Activated CD8-positive, alpha-beta memory T cell treated with anti-CD3 and anti-CD28 coated beads for 36 hours (primary cell): Measurements from ENCODE around the gene KCTD19. TPM values are rescaled to one million over a fixed set of nuclear protein-coding genes. Genes with fewer than 3 reads are reported as not detected.

Source experiments
- CTCF ChIA-PET: fragments of 350-600 bp; sonication (Branson Sonifier 250); formaldehyde crosslinking; loops from one replicate; lab custom pipeline; 2021; ENCODE audit warnings: antibody characterized with exemption; lab: Charles Lee
- POLR2A ChIA-PET: fragments of 350-600 bp; sonication (Branson Sonifier 250); formaldehyde crosslinking; loops from one replicate; lab custom pipeline; 2021; ENCODE audit warnings: antibody characterized with exemption; lab: Charles Lee
- total RNA-seq, 2 experiments: library from RNA; stranded (reverse); gene quantifications; one replicate each; pipeline ENCODE4 v1.2.3, GENCODE V29; 2021

Gene KCTD19
- total RNA-seq, 2 experiments from 2014 or later = 1.4 to 1.5 TPM

- POLR2A ChIA-PET = no interaction called here
- CTCF ChIA-PET = no interaction called here
Observed at GRCh38 chr16:67252609-67253497, 73.7 kb downstream of the KCTD19 start.

DNA sequence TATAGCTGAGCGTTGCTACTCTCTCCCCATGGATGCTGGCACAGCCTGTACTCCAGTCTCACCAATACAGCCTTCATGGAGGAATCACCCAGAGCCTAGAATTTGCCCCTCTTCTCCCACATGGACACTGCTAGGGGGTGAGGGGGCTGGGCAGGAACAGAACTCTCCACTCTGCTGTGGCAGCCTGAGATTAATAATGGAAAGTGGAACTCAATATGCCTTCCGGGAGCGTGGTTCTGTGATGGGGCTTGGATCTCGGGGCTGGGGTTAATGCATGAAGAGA lies 76.6 kb downstream of the KCTD19 start:
- POLR2A ChIA-PET = interaction anchor here (0.6 kb wide), 1 partner anchor 241 kb away, joined by 3 read pairs; no protein-coding TSS in a partner anchor
- CTCF ChIA-PET = interaction anchor here (1.6 kb wide), 1 partner anchor 14 kb away, joined by 5 read pairs; no protein-coding TSS in a partner anchor

DNA sequence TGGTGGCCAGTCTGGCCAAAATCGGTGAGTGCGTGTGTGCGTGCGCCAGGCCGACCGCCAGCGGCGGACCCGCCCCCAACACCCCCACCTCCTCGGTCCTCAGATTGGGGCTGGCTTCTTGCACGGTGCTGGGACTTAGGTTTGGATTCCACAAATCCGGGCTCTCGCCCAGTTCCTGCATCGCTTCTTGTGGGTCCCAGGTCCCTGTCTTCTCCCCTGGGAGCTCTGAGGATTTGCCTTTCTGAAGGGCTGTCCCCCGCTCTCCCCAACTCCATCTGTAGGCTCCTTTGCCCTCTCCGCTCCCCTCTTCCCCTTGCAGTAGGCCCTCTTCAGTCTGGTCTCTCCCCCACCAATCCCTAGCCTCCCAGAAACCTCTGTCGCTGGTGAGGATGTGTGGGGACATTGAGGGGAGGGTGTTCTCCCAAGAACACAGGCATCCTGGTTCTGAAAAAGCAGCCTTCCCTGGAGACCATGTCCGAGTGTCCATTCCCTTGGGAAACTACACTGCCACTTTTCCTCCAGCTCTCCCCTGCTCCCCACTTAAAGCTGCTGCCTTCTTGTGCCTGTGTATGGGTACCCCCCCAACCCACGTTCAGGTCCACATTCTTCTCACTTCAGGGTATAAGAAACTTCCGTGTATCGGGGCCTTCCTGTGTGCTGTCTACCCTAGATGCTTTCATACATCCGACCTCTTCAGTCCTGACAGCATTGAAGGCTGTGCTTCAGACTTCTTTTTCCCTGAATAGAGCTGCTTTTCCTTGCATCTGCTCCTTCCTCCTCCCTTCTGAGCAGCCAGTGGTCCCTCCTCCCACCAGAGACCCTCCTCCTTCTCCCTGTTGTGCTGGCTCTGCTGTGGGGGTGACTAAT lies 77.1 kb downstream of the KCTD19 start:
- POLR2A ChIA-PET = interaction anchor here (0.6 to 2.2 kb wide), 4 partner anchors 11 to 241 kb away, joined by 3 to 5 read pairs (median 3); no protein-coding TSS in a partner anchor
- CTCF ChIA-PET = interaction anchor here (0.6 to 2.3 kb wide), 5 partner anchors 10 to 221 kb away, joined by 3 to 7 read pairs (median 5); no protein-coding TSS in a partner anchor

- CTCF ChIA-PET = interaction anchor here (0.6 to 6.9 kb wide), 7 partner anchors 11 to 222 kb away, joined by 3 to 30 read pairs (median 5); partner anchors contain the start of gene TMEM208
- POLR2A ChIA-PET = interaction anchor here (0.6 to 2.2 kb wide), 5 partner anchors 10 to 21 kb away, joined by 3 to 10 read pairs (median 3); partner anchors contain the start of gene TMEM208
Observed at GRCh38 chr16:67248401-67249177, 78.0 kb downstream of the KCTD19 start, which contains the start of gene SLC9A5. Gene SLC9A5, plus strand, starts transcription at chr16:67248979. Its CDS starts 36 bp downstream, at chr16:67249015.

- ChIA-PET CTCF (interaction anchor here (1.1 to 6.9 kb wide), 4 partner anchors 12 to 63 kb away, joined by 5 to 30 read pairs (median 7); partner anchors contain the start of gene TMEM208), POLR2A (interaction anchor here (0.6 to 2.2 kb wide), 3 partner anchors 11 to 21 kb away, joined by 3 to 10 read pairs (median 5); partner anchors contain the start of gene TMEM208)
Observed at GRCh38 chr16:67248073-67248400, 78.5 kb downstream of the KCTD19 start.

GRCh38 chr16:67247192-67248072 lies 79.1 kb downstream of the KCTD19 start, which contains the start of gene FHOD1:
Gene FHOD1, minus strand, starts transcription at chr16:67247481. Its CDS starts 71 bp downstream, at chr16:67247410.
- ChIA-PET CTCF (interaction anchor here (0.7 to 6.9 kb wide), 6 partner anchors 15 to 67 kb away, joined by 3 to 30 read pairs (median 6); partner anchors contain the start of gene TMEM208), POLR2A (interaction anchor here (0.6 to 2.2 kb wide), 3 partner anchors 18 to 72 kb away, joined by 3 to 10 read pairs (median 5); partner anchors contain the start of gene TMEM208)

DNA sequence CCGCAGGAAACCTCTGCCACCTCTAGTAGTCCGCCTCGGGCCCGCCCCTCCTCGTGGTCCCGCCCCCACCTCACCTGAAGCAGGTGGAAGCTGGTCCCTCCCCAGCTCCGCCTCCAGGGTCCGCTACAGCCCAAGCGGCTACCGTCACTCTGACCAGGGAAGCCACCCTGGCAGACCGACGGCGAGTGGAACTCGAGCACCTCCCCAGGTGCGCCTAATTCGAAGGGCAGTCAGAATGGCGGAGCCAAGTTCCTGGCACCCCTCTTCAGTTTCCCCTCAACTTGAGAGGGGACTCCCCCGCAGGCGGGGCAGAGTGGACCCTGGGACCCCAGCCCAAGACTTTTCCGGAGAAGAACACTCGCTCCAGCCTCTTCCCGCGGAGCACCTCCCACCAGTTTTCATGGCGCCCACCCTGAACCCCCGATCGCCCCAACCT lies 79.8 kb downstream of the KCTD19 start:
- POLR2A ChIA-PET = interaction anchor here (0.6 to 1.7 kb wide), 3 partner anchors 18 to 71 kb away, joined by 3 to 10 read pairs (median 3); partner anchors contain the start of gene TMEM208
- CTCF ChIA-PET = interaction anchor here (0.7 to 6.9 kb wide), 5 partner anchors 15 to 68 kb away, joined by 3 to 30 read pairs (median 6); partner anchors contain the start of gene TMEM208

DNA sequence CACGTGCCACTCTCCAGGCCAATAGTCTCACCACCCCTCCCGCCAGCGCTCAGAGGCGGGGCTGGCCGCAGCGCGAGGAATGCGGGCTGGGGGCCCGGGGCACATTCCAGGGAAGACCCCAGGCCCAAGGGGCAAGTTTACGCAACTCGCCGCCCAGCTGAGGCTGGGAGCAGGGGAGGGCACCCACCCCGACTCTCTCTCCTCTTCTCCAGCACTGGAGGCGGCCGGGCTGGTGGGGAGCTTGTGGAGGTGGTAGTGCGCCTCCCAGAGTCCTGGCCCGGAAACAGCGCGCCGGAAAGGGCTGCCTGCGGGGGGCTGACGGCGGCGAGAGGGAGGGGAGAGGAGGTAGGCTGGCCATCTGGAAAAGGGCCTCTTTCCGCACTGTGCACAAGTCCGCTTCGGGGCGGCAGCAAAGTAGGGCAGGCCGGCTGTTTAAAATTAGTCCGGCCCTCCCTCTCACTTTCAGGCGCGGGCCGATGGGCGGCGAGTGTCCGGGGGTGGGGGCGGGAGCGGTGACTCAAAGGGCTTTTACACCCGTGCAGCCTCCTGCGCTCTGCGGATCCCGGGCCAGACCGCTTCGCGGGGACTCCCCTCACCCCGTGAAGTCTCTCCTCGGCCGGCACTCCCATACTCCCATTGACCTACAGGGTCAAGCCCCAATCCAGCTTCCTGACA lies 80.3 kb downstream of the KCTD19 start:
- ChIA-PET CTCF (interaction anchor here (0.7 to 6.9 kb wide), 7 partner anchors 9 to 93 kb away, joined by 3 to 30 read pairs (median 6); partner anchors contain the start of gene TMEM208), POLR2A (interaction anchor here (0.7 to 3.8 kb wide), 3 partner anchors 17 to 137 kb away, joined by 3 to 18 read pairs (median 4); partner anchors contain the start of genes PHAF1 and TMEM208)

DNA sequence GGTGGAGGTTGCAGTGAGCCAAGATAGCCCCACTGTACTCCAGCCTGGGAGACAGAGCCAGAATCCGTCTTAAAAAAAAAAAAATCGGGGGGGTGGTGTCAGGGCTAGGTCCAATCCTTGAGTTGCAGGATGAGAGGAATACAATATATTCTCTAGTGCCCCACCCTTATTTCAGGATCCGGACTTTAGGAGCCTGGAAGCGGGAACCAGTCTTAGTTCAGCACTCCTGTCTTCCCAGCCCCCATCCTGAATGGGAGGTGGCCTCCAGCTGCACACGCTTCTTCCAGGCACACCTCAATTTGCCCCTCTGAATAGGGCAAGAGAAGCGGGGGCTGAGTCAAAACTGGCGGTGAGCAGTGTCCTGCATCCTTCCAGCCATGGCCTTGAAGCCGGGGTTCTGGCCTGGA lies 80.9 kb downstream of the KCTD19 start:
- ChIA-PET CTCF (interaction anchor here (0.6 to 6.9 kb wide), 6 partner anchors 8 to 93 kb away, joined by 3 to 30 read pairs (median 5); partner anchors contain the start of genes KCTD19, LRRC36 and TMEM208), POLR2A (interaction anchor here (0.7 to 3.8 kb wide), 5 partner anchors 10 to 136 kb away, joined by 3 to 18 read pairs (median 6); partner anchors contain the start of genes PHAF1 and TMEM208)

- ChIA-PET CTCF (interaction anchor here (0.6 to 6.9 kb wide), 6 partner anchors 17 to 171 kb away, joined by 3 to 30 read pairs (median 4); partner anchors contain the start of genes KCTD19, LRRC36, TMEM208 and ZDHHC1), POLR2A (interaction anchor here (1.9 to 3.8 kb wide), 3 partner anchors 9 to 18 kb away, joined by 6 to 18 read pairs (median 12); partner anchors contain the start of gene TMEM208)
Observed at GRCh38 chr16:67245186-67245585, 81.4 kb downstream of the KCTD19 start.

DNA sequence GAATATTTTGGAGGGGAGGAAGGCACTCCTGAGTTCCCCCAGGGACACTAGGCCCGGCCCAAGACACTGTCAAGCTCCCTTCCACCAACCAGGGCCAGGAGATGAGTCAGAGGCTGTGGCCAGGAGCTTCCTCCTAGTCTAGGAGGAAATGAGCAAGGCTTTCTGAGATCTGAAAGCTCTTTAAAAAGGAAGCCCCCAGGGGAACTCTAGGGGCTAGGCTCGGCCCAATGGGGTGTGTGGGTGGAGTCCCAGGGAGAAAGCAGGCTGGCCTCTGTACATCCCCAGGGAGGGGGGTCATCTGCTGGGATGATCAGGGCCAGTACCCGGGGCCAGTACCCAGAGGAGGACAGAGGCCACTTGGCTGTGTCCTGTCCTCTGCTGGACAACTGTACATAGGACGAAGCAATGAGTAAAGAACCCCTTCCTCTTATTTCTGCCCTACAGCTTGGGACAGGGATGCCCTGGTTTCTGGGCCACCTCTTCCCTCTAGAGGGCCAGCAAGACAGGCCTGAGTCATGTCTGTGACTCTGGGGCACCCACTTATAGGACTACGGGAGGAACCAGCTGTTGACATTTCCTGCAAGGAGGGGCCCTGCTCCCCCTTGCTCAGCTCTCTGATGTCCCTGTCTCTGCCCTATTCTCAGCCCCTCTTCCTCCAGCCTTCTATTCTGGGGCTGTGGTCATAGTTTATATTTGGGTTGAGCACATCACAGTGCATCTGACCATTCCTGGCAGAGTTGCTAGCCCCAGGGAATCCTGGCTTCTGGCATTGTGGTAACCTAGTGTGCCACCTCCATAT lies 82.0 kb downstream of the KCTD19 start:
- ChIA-PET POLR2A (interaction anchor here (1.0 to 3.8 kb wide), 5 partner anchors 9 to 67 kb away, joined by 3 to 18 read pairs (median 6); partner anchors contain the start of gene TMEM208), CTCF (interaction anchor here (1.0 to 6.9 kb wide), 6 partner anchors 17 to 226 kb away, joined by 3 to 30 read pairs (median 4); partner anchors contain the start of genes TMEM208 and ZDHHC1)

- CTCF ChIA-PET = interaction anchor here (1.2 to 6.9 kb wide), 2 partner anchors 16 to 225 kb away, joined by 5 to 30 read pairs; partner anchors contain the start of gene TMEM208
- POLR2A ChIA-PET = interaction anchor here (1.0 to 3.8 kb wide), 4 partner anchors 7 to 68 kb away, joined by 5 to 18 read pairs (median 9); partner anchors contain the start of gene TMEM208
Observed at GRCh38 chr16:67243481-67243880, 83.1 kb downstream of the KCTD19 start.

- ChIA-PET CTCF (interaction anchor here (6.9 kb wide), 1 partner anchor 14 kb away, joined by 30 read pairs; the partner anchor contains the start of gene TMEM208), POLR2A (interaction anchor here (3.8 kb wide), 1 partner anchor 15 kb away, joined by 18 read pairs; the partner anchor contains the start of gene TMEM208)
Observed at GRCh38 chr16:67242138-67242730, 84.3 kb downstream of the KCTD19 start.
